HG03575 (cell line): ENCODE results near the gene TCF20.

Experiments used
- ATAC-seq: cut with Tn5 transposase; IDR thresholded peaks from one replicate; pipeline ENCODE4 v1.9.1; 2021; ENCODE audit not compliant: unreplicated experiment, insufficient number of reproducible peaks, low FRiP score; ENCODE audit errors: extremely low read depth

The TCF20 gene

DNA sequence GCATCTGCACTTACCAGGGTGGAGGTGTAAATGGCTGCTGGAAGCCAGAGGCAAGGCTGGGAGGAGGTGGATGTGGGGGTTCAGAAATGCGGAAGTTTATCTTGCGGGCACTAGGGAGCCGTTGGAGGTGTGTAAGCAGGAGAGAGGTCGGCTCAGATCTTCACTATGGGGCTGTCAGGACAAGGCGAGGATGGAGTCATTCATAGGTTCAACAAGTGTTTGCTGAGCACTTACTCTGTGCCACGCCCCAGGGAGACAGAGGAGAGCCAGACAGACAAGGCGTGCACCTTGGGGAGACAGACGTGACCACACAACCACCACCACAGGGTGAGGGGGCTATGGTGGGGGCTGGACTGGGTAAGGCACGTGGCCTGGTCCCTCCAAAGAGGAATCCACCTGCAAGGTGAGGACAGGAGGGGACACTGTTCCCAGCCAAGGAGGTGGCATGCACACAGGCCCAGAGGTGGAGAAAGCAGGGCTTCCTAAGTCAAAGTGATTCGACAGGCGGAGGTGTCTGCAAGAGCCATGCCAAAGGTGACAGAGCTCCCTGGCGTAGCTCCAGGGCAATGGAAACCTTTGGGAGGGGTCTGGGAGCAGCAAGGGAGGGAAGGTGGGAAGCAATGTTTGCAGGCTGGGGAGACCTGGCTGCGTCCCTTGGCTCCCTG, 30.8 kb upstream of the TCF20 start:
- ATAC-seq, result no peak

DNA sequence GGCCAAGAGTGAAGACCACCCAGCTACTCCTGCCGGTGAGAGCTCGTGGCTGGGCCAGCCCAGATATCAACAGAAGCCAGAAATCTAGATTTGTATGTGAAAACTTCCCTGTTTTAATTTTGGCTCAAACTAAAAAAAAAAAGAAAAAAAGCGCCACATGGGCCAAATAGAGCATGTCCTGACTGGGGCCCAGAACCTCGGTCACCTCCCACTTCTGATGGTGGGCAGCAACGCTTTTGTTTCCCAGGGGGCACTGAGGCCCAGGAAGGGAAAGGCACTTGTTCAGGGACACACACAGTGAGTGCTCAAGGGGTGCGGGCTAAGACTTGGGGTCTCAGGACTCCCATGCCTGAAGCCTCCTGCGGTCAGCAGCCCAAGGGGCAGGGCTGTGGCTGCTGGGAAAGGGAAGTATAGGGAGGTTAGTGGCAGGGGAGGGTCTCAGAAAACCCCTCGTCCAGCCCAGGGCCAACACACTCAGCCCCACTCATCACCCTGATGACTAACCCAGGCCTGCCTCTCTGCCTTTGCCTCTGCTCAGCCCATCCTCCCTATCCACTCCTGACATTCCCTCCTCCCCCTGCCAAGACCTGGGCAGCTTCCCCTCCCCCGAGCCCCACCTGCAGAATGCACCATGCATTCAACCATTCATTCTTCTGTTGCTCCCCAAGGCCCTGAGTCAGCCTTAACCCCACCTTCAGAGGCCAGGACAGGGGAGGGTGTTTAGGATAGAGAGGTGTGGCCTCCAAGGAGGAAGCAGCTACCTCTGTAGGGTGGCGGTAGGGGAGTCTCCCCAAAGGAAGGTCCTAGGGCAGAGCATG, 30.0 kb upstream of the TCF20 start:
- ATAC-seq, result no peak

DNA sequence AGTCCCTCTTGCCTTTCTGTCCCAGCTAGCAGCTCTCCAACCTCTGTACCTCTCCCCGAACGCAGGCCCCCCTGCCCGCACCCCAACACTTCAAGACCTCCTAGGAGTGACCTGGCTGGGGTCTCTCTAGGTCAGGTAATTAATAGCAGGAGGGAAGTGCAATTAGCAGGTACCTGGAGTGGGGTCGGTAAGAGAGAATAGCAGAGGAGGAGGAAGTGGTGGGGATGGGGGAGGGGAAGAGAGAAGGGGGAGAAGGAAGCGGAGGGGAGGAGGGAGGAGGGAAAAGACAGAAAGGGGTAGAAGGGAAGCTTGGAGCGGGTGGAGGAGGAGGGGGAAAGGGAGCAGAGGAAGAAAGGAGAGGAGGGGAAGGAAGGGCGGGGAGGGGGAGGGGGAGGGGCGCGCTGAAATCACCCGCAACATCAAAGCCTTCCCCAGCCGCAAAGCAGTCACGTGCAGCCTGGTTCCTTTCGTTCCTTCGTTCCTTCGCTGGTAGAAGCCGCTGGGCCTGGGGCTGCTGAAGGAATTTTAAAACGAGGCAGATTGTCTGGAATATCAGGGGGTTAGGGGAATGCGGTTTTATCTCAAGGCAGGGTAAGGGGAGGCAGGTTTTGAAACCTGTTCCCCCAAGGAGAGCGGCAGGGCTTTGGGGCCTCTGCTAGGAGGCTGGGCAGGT, 29.3 kb upstream of the TCF20 start:
- no peak for ATAC-seq

DNA sequence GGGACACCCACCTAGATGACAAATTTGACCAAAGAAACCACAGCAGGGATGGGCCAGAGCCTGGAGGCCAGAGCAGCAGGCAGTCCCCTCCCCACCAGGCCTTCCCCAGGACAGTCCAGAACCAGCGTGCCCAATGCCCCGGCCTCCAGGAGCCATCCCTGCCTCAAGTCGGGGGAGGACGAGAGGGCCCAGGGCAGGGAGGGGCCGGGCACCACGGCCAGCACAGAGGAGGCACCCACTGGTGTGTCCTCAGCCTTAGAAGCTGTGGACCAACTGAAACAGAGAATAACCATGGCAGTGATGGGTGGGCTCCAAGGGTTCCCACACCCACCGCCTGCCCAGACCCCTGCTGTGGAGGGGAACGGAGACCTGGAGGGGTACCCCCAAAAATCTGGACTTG, 28.3 kb upstream of the TCF20 start:
- no peak for ATAC-seq

DNA sequence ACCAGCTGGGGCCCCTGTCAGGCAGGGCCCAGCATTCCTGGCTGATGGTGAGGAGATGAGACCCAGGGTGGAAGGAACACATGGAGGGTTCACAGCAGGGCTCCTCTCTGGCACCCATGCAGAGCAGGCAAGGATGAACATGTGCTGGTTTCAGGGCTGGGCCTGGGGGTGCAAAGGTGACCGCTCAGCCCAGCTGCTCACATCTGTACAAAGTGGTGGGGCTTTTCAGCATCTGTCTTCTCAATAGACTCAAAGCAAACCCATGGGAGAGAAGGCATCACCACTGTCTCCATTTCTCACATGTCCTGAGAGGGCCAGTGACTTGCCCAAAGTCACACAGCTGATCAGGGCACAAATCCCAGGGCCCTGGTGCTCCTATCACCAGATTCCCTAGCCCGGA, 27.3 kb upstream of the TCF20 start:
- ATAC-seq, result no peak

DNA sequence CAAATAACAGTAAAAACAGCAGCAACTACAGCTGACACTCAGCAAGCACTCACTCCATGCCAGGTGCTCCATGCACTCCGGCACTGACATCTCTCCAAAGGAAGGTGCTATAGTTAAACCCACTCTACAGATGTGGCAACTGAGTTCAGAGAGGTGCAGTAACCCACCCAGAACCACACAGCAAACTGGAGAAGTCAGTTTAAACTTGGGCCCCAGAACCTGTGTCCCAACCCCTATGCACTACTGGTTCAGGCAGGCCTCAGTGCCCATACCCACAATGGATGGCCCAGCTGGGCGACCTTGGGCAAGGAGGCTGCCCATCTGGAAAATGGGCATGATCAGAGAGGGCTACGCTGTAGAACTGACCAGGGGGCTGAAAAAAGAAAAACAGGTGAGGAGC, 26.4 kb upstream of the TCF20 start:
- no peak for ATAC-seq

DNA sequence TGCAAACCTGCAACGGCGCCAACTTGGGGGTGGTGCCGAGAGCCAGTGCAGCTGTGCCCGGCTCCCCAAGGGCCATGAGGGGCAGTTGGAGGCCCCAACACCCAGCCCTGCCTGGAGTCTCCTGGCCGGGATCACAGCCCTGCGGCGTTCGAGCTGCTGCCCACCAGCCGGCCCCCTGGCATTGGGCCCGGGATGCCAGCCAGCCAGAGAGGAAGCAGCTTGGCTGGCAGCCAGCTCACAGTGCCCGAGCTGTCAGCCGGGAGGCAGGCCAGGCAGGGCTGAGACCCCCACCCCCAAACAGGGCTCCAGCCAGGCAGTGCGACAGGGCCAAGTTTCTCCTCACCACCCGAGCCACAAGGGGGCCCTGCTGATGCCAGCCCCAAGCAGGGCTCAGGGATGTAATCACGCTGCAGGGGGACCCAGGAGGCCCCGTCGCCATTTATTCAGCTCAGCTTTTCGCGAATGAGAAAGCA, 26.0 kb upstream of the TCF20 start:
- ATAC-seq, result no peak

DNA sequence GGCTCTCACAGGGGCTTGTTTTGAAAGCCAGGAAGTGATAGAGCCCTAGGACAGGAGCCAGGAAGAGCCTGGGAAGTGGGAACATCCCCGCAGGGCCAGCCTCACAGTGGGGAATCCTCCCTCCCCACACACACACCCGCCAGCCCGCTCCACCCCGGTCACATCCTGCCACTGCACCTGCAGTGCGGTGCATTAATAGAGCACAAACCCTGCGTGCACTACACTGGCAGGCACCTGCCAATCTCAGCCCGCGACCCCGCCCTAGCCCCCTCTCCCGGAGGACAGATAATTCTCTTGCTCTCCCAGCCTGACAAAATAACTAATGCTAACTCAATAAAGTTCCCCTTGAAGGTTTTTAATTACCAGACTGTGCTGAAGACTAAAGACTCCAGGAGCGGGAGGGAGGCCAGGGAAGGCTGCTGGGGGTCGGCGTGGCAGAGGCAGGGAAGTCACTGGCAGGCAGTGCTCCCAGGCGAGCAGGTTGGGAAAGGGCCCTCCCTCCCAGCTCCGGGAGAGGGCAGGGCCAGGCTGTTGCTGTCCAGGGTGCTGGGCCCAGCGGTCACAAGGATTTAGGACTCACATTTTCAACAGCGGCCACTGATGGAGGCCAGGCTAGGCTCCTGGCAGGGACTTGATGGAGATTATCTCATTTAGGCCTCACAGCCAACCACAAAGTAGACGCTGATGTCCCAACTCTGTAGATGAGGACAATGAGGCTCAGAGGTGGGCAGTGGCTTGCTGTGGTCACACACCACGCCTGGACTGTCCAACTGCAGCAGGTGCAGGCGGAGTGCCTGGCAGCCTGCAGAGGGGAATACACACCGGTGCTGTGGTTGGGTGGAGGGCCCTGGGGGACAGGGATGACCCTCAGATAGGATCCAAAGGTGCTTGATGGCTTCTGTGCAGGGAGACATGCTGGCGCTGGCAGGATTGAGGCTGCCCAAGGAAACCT, 23.9 kb upstream of the TCF20 start:
- ATAC-seq, result no peak

DNA sequence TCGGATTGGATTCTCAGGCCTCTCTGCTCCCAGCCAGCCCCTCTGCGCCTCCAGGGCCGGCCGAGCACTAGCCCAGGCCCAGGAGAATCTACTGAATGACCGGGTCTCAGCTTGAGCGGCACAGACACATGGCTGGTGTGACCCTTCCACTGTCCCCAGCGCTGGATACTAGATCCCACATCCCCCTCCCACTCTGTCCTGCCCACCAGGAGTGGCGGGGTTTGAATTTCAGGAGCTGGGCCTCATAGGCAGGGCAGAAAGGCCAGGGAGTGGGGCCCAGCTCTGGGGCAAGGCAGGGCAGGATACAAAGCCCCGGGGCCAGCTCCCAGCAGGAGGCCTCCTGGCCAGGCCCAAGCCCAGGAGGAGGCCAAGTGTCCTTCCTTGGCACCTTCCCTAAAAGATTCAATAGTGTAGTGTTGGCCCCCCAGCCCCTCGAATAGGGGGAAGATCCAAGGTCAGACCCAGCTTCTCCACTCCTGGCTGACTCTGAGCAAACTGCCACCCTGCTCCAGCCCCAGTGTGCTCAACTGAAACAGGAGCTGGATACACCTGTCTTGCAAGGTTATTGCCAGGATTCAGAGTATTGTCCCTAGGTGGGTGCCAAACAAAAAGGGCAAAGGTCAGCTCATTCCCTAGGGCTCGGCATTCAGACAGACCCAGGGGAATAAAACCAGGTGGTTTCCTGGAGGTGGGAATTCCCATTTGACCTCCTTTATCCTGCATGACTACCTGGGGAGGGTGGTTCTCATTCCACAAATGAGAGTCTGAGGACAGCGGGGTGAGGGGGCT, 22.5 kb upstream of the TCF20 start:
- ATAC-seq, result no peak

DNA sequence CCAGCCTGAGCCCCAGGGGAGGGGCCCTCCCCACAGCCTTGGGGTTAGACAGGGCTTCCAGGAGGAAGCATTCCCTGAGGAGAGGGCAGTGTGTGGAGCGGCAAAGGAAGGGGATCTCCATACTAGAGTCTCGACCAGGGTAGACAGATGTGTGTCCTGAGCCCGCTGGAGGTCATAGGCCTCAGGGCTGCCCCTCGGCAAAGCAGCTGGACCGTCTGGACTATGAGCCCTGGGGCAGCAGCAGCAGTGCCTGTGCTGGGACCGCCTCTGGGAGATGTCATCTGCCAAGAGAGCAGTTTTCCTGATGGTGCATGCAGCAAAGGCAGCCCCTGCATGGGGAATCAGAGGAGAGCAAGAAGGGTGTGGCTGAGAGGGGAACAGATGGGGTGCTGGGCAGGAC, 20.8 kb upstream of the TCF20 start:
- no peak for ATAC-seq

DNA sequence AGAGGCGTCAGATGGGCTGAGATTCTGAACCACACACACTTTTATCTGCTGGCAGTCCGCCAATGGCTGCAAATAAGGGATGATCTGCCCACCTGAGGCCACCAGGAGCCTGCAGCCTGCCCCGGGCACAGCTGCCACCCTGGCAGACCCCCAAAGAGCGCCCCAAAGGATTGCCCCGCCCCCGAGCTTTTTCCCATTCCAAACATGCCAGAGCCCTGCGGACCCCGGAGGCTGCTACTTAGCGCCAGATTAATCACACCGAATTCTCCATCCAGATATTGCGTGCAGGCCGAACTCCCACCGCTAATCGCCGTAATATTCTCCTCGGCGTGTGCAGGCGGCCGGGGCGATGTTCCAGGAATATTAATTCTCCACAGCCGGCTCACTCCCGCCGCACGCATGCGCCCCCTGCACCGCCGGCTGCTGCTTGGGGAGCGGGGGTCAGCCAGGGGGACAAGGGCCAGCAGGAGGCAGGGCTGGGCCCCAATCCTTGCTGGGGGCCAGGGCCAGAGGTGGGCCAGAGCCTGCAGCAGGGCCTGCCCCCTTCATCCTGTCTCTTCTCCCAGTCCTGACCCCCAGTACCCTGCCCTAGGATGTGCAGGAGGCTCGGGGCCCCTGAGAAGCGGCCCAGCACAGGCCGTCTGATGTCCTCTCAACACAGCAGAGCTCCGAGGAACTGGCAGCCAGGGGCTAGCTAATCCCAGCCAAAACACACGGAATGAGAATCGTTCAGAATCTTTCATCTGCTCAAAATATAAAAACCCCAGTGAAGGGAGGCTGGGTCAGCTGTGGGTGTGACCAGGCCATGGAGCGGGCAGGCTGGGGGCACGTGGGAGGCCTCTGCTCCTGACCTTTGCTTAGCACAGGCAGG, 19.5 kb upstream of the TCF20 start:
- ATAC-seq, result no peak

DNA sequence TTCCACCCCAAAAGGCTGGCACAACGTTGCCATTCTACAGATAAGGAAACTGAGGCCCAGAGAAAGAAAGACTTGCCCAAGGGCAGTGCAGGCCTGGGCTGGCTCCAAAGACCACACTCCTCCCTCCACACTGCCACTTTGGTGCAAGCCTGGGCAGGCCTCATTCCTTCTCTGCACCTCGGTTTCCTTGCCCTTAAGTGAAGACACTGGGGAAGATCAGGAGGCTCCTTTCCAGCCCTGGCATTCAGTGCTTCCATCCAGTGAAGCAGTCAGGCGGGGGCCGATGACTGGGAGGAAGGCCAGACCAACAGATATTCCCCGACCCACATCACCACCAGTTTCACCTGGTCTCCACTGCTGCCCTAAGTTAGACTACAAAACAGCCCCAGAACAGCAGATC, 18.3 kb upstream of the TCF20 start:
- no peak for ATAC-seq

DNA sequence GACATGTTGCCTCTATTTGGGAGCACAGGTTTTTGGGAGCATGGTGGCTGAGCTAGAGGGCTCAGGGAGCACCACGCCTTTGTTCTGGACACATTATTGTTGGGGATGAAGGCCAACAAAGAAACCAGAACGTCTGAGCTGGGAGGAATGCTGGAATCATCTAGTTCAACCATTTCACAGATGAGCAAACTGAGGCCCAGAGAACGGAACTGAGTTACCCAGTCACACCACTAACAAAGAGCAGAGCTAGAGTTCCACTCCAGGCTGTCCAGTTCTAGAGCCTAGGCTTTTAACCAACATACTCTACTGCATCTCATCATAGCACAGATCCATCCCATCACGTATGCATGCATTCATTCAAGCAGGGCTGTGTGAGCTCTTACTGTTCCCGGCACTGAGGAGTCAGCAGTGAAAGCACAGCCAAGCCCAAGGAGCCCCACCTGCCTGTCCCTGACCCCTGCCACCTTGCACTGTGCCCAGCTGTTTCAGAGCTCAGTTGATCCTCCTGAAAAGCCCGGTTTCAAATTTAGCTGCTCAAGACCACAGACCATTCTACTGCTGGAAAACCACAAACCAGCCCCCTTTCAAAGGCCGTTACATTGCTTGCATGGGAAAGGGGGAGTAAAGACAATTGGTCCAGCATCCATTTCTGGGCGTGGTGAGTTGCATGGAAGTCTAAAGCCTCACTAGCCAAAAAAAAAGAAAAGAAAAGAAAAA, 16.9 kb upstream of the TCF20 start:
- no peak for ATAC-seq

DNA sequence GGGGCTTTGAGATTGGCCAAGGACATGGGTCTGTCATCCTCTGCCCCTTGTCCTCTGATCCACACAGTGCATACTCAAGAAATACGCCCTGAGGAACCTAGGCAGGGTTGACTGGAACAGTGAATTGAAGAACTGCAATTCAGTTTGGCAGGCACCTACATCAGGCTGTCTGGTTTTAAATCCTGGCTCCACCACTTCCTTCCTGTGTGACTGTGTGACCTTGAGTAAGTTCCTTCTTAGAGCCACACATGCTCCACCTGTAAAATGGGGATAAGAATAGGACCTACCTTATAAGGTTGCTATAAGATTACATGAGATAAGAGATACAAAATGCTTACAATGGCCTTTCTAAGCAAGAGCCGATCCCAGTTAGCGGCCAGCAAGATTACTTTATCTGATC, 15.8 kb upstream of the TCF20 start:
- no peak for ATAC-seq

DNA sequence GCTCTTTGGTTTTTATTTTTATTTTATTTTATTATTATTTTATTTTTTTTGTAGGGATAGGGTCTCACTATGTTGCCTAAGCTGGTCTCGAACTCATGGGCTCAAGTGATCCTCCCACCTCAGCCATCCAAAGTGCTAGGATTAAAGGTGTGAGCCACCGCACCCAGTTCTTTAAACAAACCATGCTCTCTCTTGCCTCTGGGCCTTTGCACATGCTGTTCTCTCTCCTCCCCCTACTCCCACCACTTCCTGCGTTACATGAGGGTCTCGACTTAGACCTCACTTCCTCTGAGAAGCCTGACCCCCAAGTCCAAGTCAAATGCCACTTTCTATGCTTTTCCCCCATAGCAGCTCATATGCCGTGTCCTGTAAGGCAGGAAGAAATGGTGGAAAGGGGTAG, 15.2 kb upstream of the TCF20 start:
- no peak for ATAC-seq

DNA sequence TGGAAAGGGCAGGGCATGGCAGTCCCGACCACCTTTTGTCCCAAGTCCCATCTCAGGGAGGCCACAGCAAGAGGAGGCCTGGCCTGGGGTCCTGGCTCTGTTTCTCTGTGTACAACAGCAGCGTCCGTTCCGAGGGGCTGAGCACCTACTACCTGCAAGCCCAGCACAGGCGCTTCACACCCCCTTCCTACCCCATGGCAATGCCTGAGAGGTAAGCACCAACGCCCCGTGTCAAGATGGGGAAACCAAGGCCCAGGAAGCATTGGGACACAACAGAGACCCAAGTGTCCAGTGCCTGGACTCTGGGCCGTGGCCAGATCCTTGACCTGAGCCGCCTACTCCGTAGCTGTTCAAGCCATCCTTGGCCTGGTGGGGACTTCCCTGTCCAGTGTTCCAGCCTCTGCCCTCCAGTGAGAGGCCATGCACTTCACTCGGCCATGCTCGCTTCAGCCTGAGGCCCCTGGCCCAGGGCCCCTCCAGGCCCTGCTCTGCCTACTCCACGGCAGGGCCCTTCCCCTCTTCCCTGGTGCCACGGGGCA, 14.3 kb upstream of the TCF20 start:
- ATAC-seq, result no peak

DNA sequence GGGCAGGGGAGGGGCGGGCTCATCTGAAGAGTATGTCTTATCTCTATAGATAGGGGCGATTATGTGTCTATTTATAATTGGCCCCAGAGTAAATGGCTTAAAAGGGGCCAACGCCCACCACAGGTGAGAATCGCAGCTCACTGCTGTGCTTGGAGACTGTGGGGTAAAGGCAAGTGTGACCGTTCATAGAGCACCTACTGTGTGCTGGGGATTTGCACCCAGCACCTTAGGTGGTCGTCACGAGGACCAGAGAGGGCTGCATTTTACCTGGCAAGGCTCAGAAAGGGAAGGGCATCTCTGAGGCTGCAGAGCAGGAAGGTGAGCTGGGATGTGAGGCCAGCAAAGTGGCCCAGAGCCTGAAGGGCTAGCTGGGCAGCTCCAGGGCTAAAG, 13.7 kb upstream of the TCF20 start:
- ATAC-seq, result no peak
